ENCODE measurements around the gene RNF208.

GRCh38 chr9:137221095-137221505 lies 940 bp downstream of the RNF208 start:
- TF ChIP-seq POLR2A (IDR thresholded peaks at IDR 0.05) (no peak), CTCF (IDR thresholded peaks at IDR 0.05) (no peak)
